ENCODE data around the gene VSTM2L. TPM values are rescaled to one million over a fixed set of nuclear protein-coding genes. Genes with fewer than 3 reads are reported as not detected.

The VSTM2L gene
- total and polyA plus RNA-seq, 9 of the 15 experiments (the other 6 are each of a cell fraction or from before 2014, with no cell fraction given) = not detected

Other genes starting within 250 kb of the VSTM2L start
- gene CTNNBL1, start 209.1 kb upstream of the VSTM2L start, total RNA-seq (2014; rRNA removed) = 32.4 and 35.4 TPM in 2 replicates
- gene CTNNBL1, start 209.1 kb upstream of the VSTM2L start, total RNA-seq (2014; rRNA removed; fragmentation: Illumina TruSeq; extraction: Trizol) = 39.5 TPM in 2 replicates
- gene CTNNBL1, start 209.1 kb upstream of the VSTM2L start, total RNA-seq (2015; rRNA removed; fragmentation: Illumina TruSeq; extraction: Trizol) = 39.9 and 47.1 TPM in 2 replicates
- 48.6 and 55.1 TPM in 2 replicates for gene CTNNBL1, start 209.1 kb upstream of the VSTM2L start, total RNA-seq (2021)
- 27.6 and 33.9 TPM in 2 replicates for gene CTNNBL1, start 209.1 kb upstream of the VSTM2L start, polyA plus RNA-seq (2011; rRNA removed)
- gene CTNNBL1, start 209.1 kb upstream of the VSTM2L start, polyA plus RNA-seq (2014; fragmentation: Illumina TruSeq; extraction: Trizol) = 44.2 and 51.7 TPM in 2 replicates
- gene CTNNBL1, start 209.1 kb upstream of the VSTM2L start, polyA plus RNA-seq (2014; fragmentation: Nextera tagmentation; extraction: Ambion mirVana) = 10 to 100 TPM; 43.6 to 85.6 TPM
- 48.0 and 52.1 TPM in 2 replicates for gene CTNNBL1, start 209.1 kb upstream of the VSTM2L start, polyA plus RNA-seq (2014; rRNA removed)
- 27.5 and 35.0 TPM in 2 replicates for gene TTI1, start 130.3 kb downstream of the VSTM2L start, total RNA-seq (2014; rRNA removed)
- gene TTI1, start 130.3 kb downstream of the VSTM2L start, total RNA-seq (2014; rRNA removed; fragmentation: Illumina TruSeq; extraction: Trizol) = 47.8 and 48.8 TPM in 2 replicates
- 38.1 and 39.4 TPM in 2 replicates for gene TTI1, start 130.3 kb downstream of the VSTM2L start, total RNA-seq (2015; rRNA removed; fragmentation: Illumina TruSeq; extraction: Trizol)
- 44.5 and 45.8 TPM in 2 replicates for gene TTI1, start 130.3 kb downstream of the VSTM2L start, total RNA-seq (2021)
- 47.2 and 55.1 TPM in 2 replicates for gene TTI1, start 130.3 kb downstream of the VSTM2L start, polyA plus RNA-seq (2011; rRNA removed)
- gene TTI1, start 130.3 kb downstream of the VSTM2L start, polyA plus RNA-seq (2014; fragmentation: Illumina TruSeq; extraction: Trizol) = 43.1 and 47.5 TPM in 2 replicates
- 10 to 100 TPM in 1 of 2 experiments, 1 to 10 TPM in 1; 9.8 to 23.5 TPM for gene TTI1, start 130.3 kb downstream of the VSTM2L start, polyA plus RNA-seq (2014; fragmentation: Nextera tagmentation; extraction: Ambion mirVana)
- gene TTI1, start 130.3 kb downstream of the VSTM2L start, polyA plus RNA-seq (2014; rRNA removed) = 29.4 and 33.7 TPM in 2 replicates
- gene RPRD1B, start 130.6 kb downstream of the VSTM2L start, total RNA-seq (2014; rRNA removed) = 24.4 and 28.0 TPM in 2 replicates
- 21.8 and 24.4 TPM in 2 replicates for gene RPRD1B, start 130.6 kb downstream of the VSTM2L start, total RNA-seq (2014; rRNA removed; fragmentation: Illumina TruSeq; extraction: Trizol)
- gene RPRD1B, start 130.6 kb downstream of the VSTM2L start, total RNA-seq (2015; rRNA removed; fragmentation: Illumina TruSeq; extraction: Trizol) = 23.0 and 24.2 TPM in 2 replicates
- gene RPRD1B, start 130.6 kb downstream of the VSTM2L start, total RNA-seq (2021) = 34.8 and 36.9 TPM in 2 replicates
- 29.5 and 39.2 TPM in 2 replicates for gene RPRD1B, start 130.6 kb downstream of the VSTM2L start, polyA plus RNA-seq (2011; rRNA removed)
- 30.5 and 43.0 TPM in 2 replicates for gene RPRD1B, start 130.6 kb downstream of the VSTM2L start, polyA plus RNA-seq (2014; fragmentation: Illumina TruSeq; extraction: Trizol)
- gene RPRD1B, start 130.6 kb downstream of the VSTM2L start, polyA plus RNA-seq (2014; fragmentation: Nextera tagmentation; extraction: Ambion mirVana) = 1 to 10 TPM; 5.5 to 8.2 TPM
- gene RPRD1B, start 130.6 kb downstream of the VSTM2L start, polyA plus RNA-seq (2014; rRNA removed) = 30.4 and 35.4 TPM in 2 replicates

Measured in K562 (cell line).